Measurements from ENCODE around the gene TSPAN11.
"Not testable (repeated sequence)": the region's sequence is repeated elsewhere in the genome, so short reads cannot be mapped to it uniquely, and the experiment has no call there.

The TSPAN11 gene, protein sequence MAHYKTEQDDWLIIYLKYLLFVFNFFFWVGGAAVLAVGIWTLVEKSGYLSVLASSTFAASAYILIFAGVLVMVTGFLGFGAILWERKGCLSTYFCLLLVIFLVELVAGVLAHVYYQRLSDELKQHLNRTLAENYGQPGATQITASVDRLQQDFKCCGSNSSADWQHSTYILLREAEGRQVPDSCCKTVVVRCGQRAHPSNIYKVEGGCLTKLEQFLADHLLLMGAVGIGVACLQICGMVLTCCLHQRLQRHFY

GRCh38 chr12:30926243-30927221 is at the start of gene TSPAN11:
Gene TSPAN11 (plus strand): TSS chr12:30926748. CDS start chr12:30953992, 27,244 bp downstream.
- CTCF ChIA-PET, result no interaction called here
- Mint-ChIP-seq H3K4me3 (no peak within 1 kb of the TSS), H3K27ac (no peak within 1 kb of the TSS), H3K36me3 (no peaks in the 10 kb centered on the region), H3K4me1 (no peaks in the 10 kb centered on the region), H3K9me3 (no peaks in the 10 kb centered on the region), H3K27me3 (peaks cover 53% of the 10 kb centered on the region)
- no peak for DNase-seq

GRCh38 chr12:30877105-30877875 is 49.3 kb upstream of the TSPAN11 start:
- H3K4me3 Mint-ChIP-seq, result no peak overlapping the region
- H3K36me3 Mint-ChIP-seq, result no peaks in the 10 kb centered on the region
- H3K27ac Mint-ChIP-seq, result no peak overlapping the region
- H3K9me3 Mint-ChIP-seq, result no peaks in the 10 kb centered on the region
- no peaks in the 10 kb centered on the region for H3K4me1 Mint-ChIP-seq
- CTCF ChIA-PET, result no interaction called here
- no peak for DNase-seq
- H3K27me3 Mint-ChIP-seq, result peaks cover 20% of the 10 kb centered on the region

- no peaks in the 10 kb centered on the region for H3K36me3 Mint-ChIP-seq
- no peaks in the 10 kb centered on the region for H3K9me3 Mint-ChIP-seq
- no peaks in the 10 kb centered on the region for H3K4me1 Mint-ChIP-seq
- CTCF ChIA-PET, result no interaction called here
- H3K27me3 Mint-ChIP-seq, result peaks cover 20% of the 10 kb centered on the region
- no peak overlapping the region for H3K27ac Mint-ChIP-seq
- DNase-seq, result no peak
- H3K4me3 Mint-ChIP-seq, result no peak overlapping the region
Observed at GRCh38 chr12:30878024-30878423, 48.5 kb upstream of the TSPAN11 start.

GRCh38 chr12:30880061-30880460 is 46.5 kb upstream of the TSPAN11 start:
- DNase-seq, result no peak

DNA sequence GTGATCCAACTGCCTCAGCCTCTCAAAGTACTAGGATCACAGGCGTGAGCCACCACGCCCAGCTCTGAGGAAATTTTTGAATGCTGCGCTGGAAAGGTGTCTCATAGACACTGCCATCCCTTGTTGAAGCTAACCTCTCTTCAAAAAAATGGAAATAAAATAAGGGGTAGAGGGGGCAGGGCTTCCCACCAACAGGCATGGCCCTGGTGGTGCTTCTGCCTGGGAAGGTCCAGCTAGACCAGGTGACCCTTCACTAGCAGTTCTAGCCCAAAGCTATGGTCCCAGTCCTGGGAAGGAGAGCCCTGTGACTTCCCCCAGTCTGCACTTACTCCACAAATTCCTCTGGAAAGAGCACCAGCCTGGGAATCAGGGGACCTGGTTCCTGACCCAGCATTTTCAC is 45.7 kb upstream of the TSPAN11 start:
- Mint-ChIP-seq H3K27ac (no peak overlapping the region), H3K36me3 (no peaks in the 10 kb centered on the region)
- CTCF ChIA-PET, result no interaction called here

More at GRCh38 chr12:30880061-30880460, 46.5 kb upstream of the TSPAN11 start:
- CTCF ChIA-PET, result no interaction called here
- Mint-ChIP-seq H3K27me3 (peaks cover 13% of the 10 kb centered on the region), H3K4me3 (no peak overlapping the region), H3K4me1 (no peaks in the 10 kb centered on the region), H3K27ac (no peak overlapping the region), H3K36me3 (no peaks in the 10 kb centered on the region), H3K9me3 (no peaks in the 10 kb centered on the region)

DNA sequence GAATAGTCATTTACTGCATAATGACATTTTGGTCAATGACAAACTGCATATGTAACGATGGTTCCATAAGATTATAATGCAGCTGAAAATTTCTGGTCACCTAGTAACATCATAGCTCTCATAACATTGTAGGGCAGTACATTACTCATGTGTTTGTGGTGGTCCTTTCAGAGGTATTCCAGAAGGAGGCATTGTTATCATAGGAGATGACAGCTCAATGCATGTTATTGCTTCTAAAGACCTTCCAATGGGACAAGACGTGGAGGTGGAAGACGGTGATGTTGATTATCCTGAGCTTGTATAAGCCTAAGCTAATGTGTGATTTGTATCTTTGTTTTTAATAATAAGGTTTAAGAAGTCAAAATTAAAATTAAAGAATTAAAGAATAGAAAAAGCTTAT is 43.8 kb upstream of the TSPAN11 start:
- CTCF ChIA-PET, result no interaction called here
- Mint-ChIP-seq H3K4me1 (no peaks in the 10 kb centered on the region), H3K9me3 (peaks cover 10% of the 10 kb centered on the region), H3K27me3 (peaks cover 20% of the 10 kb centered on the region), H3K27ac (no peak overlapping the region), H3K4me3 (no peak overlapping the region), H3K36me3 (no peaks in the 10 kb centered on the region)
- DNase-seq, result no peak

More for the DNA sequence above, 45.7 kb upstream of the TSPAN11 start:
- Mint-ChIP-seq H3K9me3 (no peaks in the 10 kb centered on the region), H3K4me1 (no peaks in the 10 kb centered on the region), H3K4me3 (no peak overlapping the region), H3K27me3 (peaks cover 16% of the 10 kb centered on the region)
- no peak for DNase-seq

DNA sequence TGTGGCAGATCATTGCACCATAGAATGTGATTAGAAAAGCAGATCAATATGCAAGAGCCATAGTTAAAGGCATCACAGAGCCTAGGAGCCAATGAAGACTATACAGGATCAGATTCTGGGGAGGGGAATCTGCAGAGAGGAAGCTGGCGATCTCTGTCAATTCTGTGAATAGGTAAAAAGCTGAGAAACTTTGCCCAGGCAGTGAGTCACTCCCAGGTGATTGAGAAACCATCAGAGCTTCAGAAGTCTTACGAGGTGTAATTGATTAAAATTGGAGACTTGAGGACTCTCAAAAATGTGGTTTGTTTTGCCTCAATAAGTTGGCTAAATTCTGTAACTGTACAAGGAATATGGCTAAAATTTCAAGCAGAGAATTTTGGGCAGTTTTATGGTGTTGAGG is 41.7 kb upstream of the TSPAN11 start:
- DNase-seq, result no peak
- Mint-ChIP-seq H3K4me1 (no peaks in the 10 kb centered on the region), H3K27ac (no peak overlapping the region), H3K36me3 (no peaks in the 10 kb centered on the region), H3K4me3 (no peak overlapping the region), H3K27me3 (peaks cover 18% of the 10 kb centered on the region), H3K9me3 (peaks cover 14% of the 10 kb centered on the region)
- CTCF ChIA-PET, result no interaction called here

GRCh38 chr12:30885321-30885720 is 41.2 kb upstream of the TSPAN11 start:
- Mint-ChIP-seq H3K27me3 (peaks cover 13% of the 10 kb centered on the region), H3K36me3 (no peaks in the 10 kb centered on the region), H3K4me3 (no peak overlapping the region), H3K9me3 (peaks cover 16% of the 10 kb centered on the region), H3K4me1 (no peaks in the 10 kb centered on the region), H3K27ac (no peak overlapping the region)
- DNase-seq, result no peak
- CTCF ChIA-PET, result no interaction called here

- Mint-ChIP-seq H3K9me3 (peaks cover 18% of the 10 kb centered on the region), H3K27ac (no peak overlapping the region), H3K27me3 (peaks cover 7% of the 10 kb centered on the region), H3K4me1 (no peaks in the 10 kb centered on the region), H3K36me3 (no peaks in the 10 kb centered on the region), H3K4me3 (no peak overlapping the region)
- CTCF ChIA-PET, result no interaction called here
- no peak for DNase-seq
Observed at GRCh38 chr12:30887226-30887625, 39.3 kb upstream of the TSPAN11 start.

DNA sequence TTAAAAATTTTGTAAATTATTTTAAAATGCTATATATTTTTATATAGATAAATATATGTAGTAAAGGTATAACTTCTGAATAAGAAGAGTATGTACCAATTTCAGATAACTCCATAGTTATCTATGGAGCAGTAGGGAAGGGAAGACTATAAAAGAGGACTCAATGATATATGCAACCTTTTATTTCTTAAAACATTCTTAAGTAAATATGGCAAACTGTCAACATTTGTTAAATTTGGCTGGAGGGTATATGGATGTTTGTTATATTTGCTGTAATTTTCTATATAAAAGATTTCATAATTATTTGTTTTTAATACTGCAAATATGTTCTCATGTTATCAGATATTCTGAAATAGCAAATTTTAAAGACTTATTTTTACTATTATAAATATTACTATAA is 38.3 kb upstream of the TSPAN11 start:
- no peak for DNase-seq
- peaks cover 7% of the 10 kb centered on the region for H3K27me3 Mint-ChIP-seq
- H3K9me3 Mint-ChIP-seq, result peaks cover 18% of the 10 kb centered on the region
- H3K4me1 Mint-ChIP-seq, result no peaks in the 10 kb centered on the region
- H3K27ac Mint-ChIP-seq, result no peak overlapping the region
- H3K36me3 Mint-ChIP-seq, result no peaks in the 10 kb centered on the region
- CTCF ChIA-PET, result no interaction called here
- no peak overlapping the region for H3K4me3 Mint-ChIP-seq

DNA sequence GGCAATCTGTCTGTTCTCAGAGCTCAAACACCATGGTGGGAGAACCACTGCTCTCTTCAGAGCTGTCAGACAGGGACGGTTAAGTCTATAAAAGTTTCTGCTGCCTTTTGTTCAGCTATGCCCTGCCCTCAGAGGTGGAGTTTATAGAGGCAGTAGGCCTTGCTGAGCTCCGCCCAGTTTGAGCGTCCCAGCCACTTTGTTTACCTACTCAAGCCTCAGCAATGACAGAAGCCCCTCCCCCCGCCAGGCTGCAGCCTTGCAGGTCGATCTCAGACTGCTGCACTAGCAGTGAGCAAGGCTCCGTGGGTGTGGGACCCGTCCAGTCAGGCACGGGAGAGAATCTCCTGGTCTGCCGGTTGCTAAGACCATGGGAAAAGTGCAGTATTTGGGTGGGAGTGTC is 32.0 kb upstream of the TSPAN11 start:
- CTCF ChIA-PET, H3K9me3 Mint-ChIP-seq, H3K36me3 Mint-ChIP-seq, DNase-seq, H3K4me1 Mint-ChIP-seq, H3K4me3 Mint-ChIP-seq, H3K27me3 Mint-ChIP-seq, H3K27ac Mint-ChIP-seq: not testable (repeated sequence)

- no peaks in the 10 kb centered on the region for H3K36me3 Mint-ChIP-seq
- no peak overlapping the region for H3K27ac Mint-ChIP-seq
- H3K4me1 Mint-ChIP-seq, result no peaks in the 10 kb centered on the region
- CTCF ChIA-PET, result no interaction called here
- no peak overlapping the region for H3K4me3 Mint-ChIP-seq
- no peaks in the 10 kb centered on the region for H3K9me3 Mint-ChIP-seq
- H3K27me3 Mint-ChIP-seq, result peaks cover 12% of the 10 kb centered on the region
- DNase-seq, result no peak
Observed at GRCh38 chr12:30896461-30896860, 30.1 kb upstream of the TSPAN11 start.

GRCh38 chr12:30898846-30899245 is 27.7 kb upstream of the TSPAN11 start:
- Mint-ChIP-seq H3K9me3 (no peaks in the 10 kb centered on the region), H3K27me3 (peaks cover 12% of the 10 kb centered on the region), H3K36me3 (no peaks in the 10 kb centered on the region), H3K27ac (no peak overlapping the region), H3K4me3 (no peak overlapping the region), H3K4me1 (no peaks in the 10 kb centered on the region)
- DNase-seq, result no peak
- CTCF ChIA-PET, result no interaction called here

DNA sequence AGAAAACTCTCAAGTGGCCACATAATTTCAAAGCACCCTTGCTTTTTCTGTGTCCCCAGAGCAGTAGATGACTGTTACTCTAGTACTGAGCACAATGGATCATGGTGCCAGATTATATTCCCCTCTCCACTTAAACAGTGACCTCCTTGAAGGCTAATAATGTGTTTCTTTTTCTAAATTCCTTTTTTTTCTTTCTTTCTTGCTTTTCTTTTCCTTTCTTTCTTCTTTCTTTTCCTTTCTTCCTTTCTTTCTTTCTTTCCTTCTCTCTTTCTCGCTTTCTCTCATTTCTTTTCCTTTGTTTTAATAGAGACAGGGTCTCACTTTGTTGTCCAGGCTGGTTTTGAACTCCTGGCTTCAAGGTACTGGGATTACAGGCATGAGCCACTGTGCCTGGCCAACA is 26.2 kb upstream of the TSPAN11 start:
- H3K4me3 Mint-ChIP-seq, result no peak overlapping the region
- CTCF ChIA-PET, result no interaction called here
- H3K36me3 Mint-ChIP-seq, result no peaks in the 10 kb centered on the region
- no peaks in the 10 kb centered on the region for H3K9me3 Mint-ChIP-seq
- DNase-seq, result no peak
- H3K27me3 Mint-ChIP-seq, result peaks cover 12% of the 10 kb centered on the region
- H3K4me1 Mint-ChIP-seq, result no peaks in the 10 kb centered on the region
- no peak overlapping the region for H3K27ac Mint-ChIP-seq
